IMR-90 (cell line): ENCODE measurements around the gene PGBD5. TPM values are rescaled to one million over a fixed set of nuclear protein-coding genes. Genes with fewer than 3 reads are reported as not detected.

Experiments used
- FOS ChIP-seq: fragments of 150-350 bp; IDR thresholded peaks from 2 replicates; pipeline ENCODE4 v1.6.1; 2016; ENCODE audit warnings: low read depth, low read length
- MAFK ChIP-seq: IDR thresholded peaks from 2 replicates; pipeline ENCODE4 v1.6.1; 2012; ENCODE audit warnings: low read depth, low read length, improper control_type of control experiment
- polyA plus RNA-seq, 3 experiments: library from polyadenylated mRNA; depleted of rRNA; stranded (reverse); fragments of >200 nt; gene quantifications; 2 replicates each; pipeline ENCODE4 v1.2.3, GENCODE V29; 2012; ENCODE audit warnings: low replicate concordance in 1 of 3
- total RNA-seq: library from RNA; depleted of rRNA; stranded (reverse); fragments of >200 nt; gene quantifications from 2 replicates; pipeline ENCODE4 v1.2.3, GENCODE V29; 2012; rRNA removed

PGBD5 gene
- total and polyA plus RNA-seq, 2 of the 4 experiments (the other 2 are of a cell fraction) = 0.18 to 0.36 TPM

- TF ChIP-seq FOS (no peak), MAFK (no peak)
Observed at GRCh38 chr1:230265200-230266115, 160.7 kb downstream of the PGBD5 start (continued).

Other genes with a start within 250 kb of the PGBD5 start
- 16.7 and 17.8 TPM in 2 replicates for gene COG2, start 216.1 kb upstream of the PGBD5 start, total RNA-seq
- gene COG2, start 216.1 kb upstream of the PGBD5 start, polyA plus RNA-seq (2012; rRNA removed) = 9.0 and 9.1 TPM in 2 replicates